Stimulated activated CD4-positive, alpha-beta T cell treated with anti-CD3 and anti-CD28 coated beads, Interleukin-4, amount 100 ng/mL, for 48 hours (primary cell): Measurements from ENCODE around the gene RNF213.
"Not testable (repeated sequence)": the region's sequence is repeated elsewhere in the genome, so short reads cannot be mapped to it uniquely, and the experiment has no call there.

Experiments
- DNase-seq, 2 donors: peaks; one replicate each; pipeline ENCODE4 v3.0.0-alpha.2; 2020; ENCODE audit warnings: low read depth in 2 of 2

RNF213 gene

GRCh38 chr17:80389011-80389995 is 128.7 kb downstream of the RNF213 start:
- no peak for DNase-seq

- no peak for DNase-seq
Observed at GRCh38 chr17:80393241-80393890, 132.7 kb downstream of the RNF213 start.

- DNase-seq: no peak
Observed at GRCh38 chr17:80393961-80394360, 133.3 kb downstream of the RNF213 start.

GRCh38 chr17:80394629-80395216 is 134.1 kb downstream of the RNF213 start:
- no peak for DNase-seq

- no peak for DNase-seq
Observed at GRCh38 chr17:80395402-80396151, 134.9 kb downstream of the RNF213 start.

- DNase-seq: no peak
Observed at GRCh38 chr17:80396157-80397033, 135.7 kb downstream of the RNF213 start.

GRCh38 chr17:80397034-80397387 is 136.4 kb downstream of the RNF213 start:
- DNase-seq: no peak

- DNase-seq: no peak
Observed at GRCh38 chr17:80397686-80398085, 137.0 kb downstream of the RNF213 start.

- not testable (repeated sequence) for DNase-seq
Observed at GRCh38 chr17:80401086-80401485, 140.4 kb downstream of the RNF213 start.

GRCh38 chr17:80402102-80402501 is 141.4 kb downstream of the RNF213 start:
- DNase-seq: not testable (repeated sequence)

GRCh38 chr17:80402959-80403358 is 142.3 kb downstream of the RNF213 start:
- DNase-seq: no peak

GRCh38 chr17:80406146-80406545 is 145.5 kb downstream of the RNF213 start:
- no peak for DNase-seq

- not testable (repeated sequence) for DNase-seq
Observed at GRCh38 chr17:80407917-80408316, 147.3 kb downstream of the RNF213 start.

GRCh38 chr17:80408872-80409271 is 148.2 kb downstream of the RNF213 start:
- DNase-seq: no peak

- DNase-seq: no peak
Observed at GRCh38 chr17:80409626-80410025, 149.0 kb downstream of the RNF213 start.

GRCh38 chr17:80410441-80411087 is 149.9 kb downstream of the RNF213 start:
- DNase-seq: not testable (repeated sequence)

- DNase-seq: no peak
Observed at GRCh38 chr17:80413771-80414507, 153.3 kb downstream of the RNF213 start.

GRCh38 chr17:80414508-80414802 is 153.8 kb downstream of the RNF213 start:
- no peak for DNase-seq

GRCh38 chr17:80414803-80415625 is 154.4 kb downstream of the RNF213 start, which contains the start of gene ENDOV:
ENDOV (plus strand) TSS chr17:80415167; CDS start chr17:80415195, 28 bp downstream.
- peak; percentile 83 to 90 for DNase-seq
